HepG2 (cell line): Measurements from ENCODE around the gene SYMPK. TPM values are rescaled to one million over a fixed set of nuclear protein-coding genes. Genes with fewer than 3 reads are reported as not detected.

ENCODE experiments used
- AHDC1 ChIP-seq: sonication (generic); formaldehyde crosslinking; IDR thresholded peaks from 2 replicates; pipeline ENCODE4 v1.5.1; 2020; ENCODE audit warnings: mild to moderate bottlenecking, missing genetic modification reagents, borderline replicate concordance
- DDIT3 ChIP-seq: sonication (generic); formaldehyde crosslinking; IDR thresholded peaks from 2 replicates; pipeline ENCODE4 v1.4.0; 2020; ENCODE audit warnings: mild to moderate bottlenecking, missing genetic modification reagents
- NFE2 ChIP-seq: sonication (generic); formaldehyde crosslinking; IDR thresholded peaks from 2 replicates; pipeline ENCODE4 v1.4.0; 2020; ENCODE audit warnings: missing genetic modification reagents
- NRL ChIP-seq: sonication (generic); formaldehyde crosslinking; IDR thresholded peaks from 2 replicates; pipeline ENCODE4 v1.5.0; 2020; ENCODE audit warnings: missing genetic modification reagents, mild to moderate bottlenecking, moderate library complexity, borderline replicate concordance
- TEAD3 ChIP-seq: optimal IDR thresholded peaks from 2 replicates; pipeline ENCODE3; 2016; ENCODE audit warnings: borderline replicate concordance
- TRAFD1 ChIP-seq: sonication (generic); formaldehyde crosslinking; IDR thresholded peaks from 2 replicates; pipeline ENCODE4 v1.5.1; 2020; ENCODE audit warnings: missing genetic modification reagents, mild to moderate bottlenecking, borderline replicate concordance
- ZNF496 ChIP-seq: sonication (generic); formaldehyde crosslinking; IDR thresholded peaks from 2 replicates; pipeline ENCODE4 v1.8.1; 2023; ENCODE audit warnings: mild to moderate bottlenecking, moderate library complexity, missing genetic modification reagents; ENCODE audit not compliant: insufficient replicate concordance
- polyA plus RNA-seq, 8 experiments: library from polyadenylated mRNA; depleted of rRNA in 3 of 8; stranded (reverse) in 7 of 8; unstranded in 1 of 8; fragments of >200 nt; fragmentation: Illumina TruSeq in 4 of 8; extraction: Trizol in 4 of 8; gene quantifications; 2 replicates each; pipeline versions ENCODE4 v1.2.1 to v1.2.3, GENCODE V29; 2011 to 2016; ENCODE audit warnings: low read depth in 4 of 8, missing spikeins in 1 of 8, mixed read lengths in 1 of 8; ENCODE audit not compliant: insufficient read depth in 1 of 8
- total RNA-seq, 5 experiments: library from RNA; depleted of rRNA; stranded (reverse); fragments of >200 nt; fragmentation: Illumina TruSeq; extraction: Trizol; gene quantifications; 2 replicates each; pipeline ENCODE4 v1.2.3, GENCODE V29; 2016; ENCODE audit warnings: low read depth in 1 of 5
- TF ChIP-seq, protein P1 (sequence below): sonication (generic); formaldehyde crosslinking; IDR thresholded peaks from 2 replicates; pipeline ENCODE4 v1.5.0; 2020; ENCODE audit warnings: missing genetic modification reagents, mild to moderate bottlenecking, borderline replicate concordance

Gene SYMPK
- total and polyA plus RNA-seq, 2 of the 13 experiments (the other 11 are each of a cell fraction or from before 2014, with no cell fraction given) = 21.9 to 55.7 TPM

GRCh38 chr19:45820413-45821102 is 42.4 kb downstream of the SYMPK start (continued):
- TF ChIP-seq DDIT3 (CRISPR knock-in tag) (no peak), NFE2 (CRISPR knock-in tag) (no peak), ZNF496 (CRISPR knock-in tag) (no peak), TRAFD1 (CRISPR knock-in tag) (no peak), AHDC1 (CRISPR knock-in tag) (no peak), TEAD3 (CRISPR knock-in tag) (no peak), NRL (CRISPR knock-in tag) (no peak)
- TF ChIP-seq, protein P1, sequence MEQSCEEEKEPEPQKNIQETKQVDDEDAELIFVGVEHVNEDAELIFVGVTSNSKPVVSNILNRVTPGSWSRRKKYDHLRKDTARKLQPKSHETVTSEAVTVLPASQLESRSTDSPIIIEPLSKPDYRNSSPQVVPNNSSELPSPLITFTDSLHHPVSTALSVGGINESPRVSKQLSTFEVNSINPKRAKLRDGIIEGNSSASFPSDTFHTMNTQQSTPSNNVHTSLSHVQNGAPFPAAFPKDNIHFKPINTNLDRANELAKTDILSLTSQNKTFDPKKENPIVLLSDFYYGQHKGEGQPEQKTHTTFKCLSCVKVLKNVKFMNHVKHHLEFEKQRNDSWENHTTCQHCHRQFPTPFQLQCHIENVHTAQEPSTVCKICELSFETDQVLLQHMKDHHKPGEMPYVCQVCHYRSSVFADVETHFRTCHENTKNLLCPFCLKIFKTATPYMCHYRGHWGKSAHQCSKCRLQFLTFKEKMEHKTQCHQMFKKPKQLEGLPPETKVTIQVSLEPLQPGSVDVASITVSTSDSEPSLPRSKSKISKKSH (CRISPR knock-in tag) = no peak
